Nephron progenitor cell (in vitro differentiated cells): ENCODE data around the gene AZGP1.
"Not testable (repeated sequence)": the region's sequence is repeated elsewhere in the genome, so short reads cannot be mapped to it uniquely, and the experiment has no call there.

ENCODE experiments used
- DNase-seq: peaks from one replicate; pipeline ENCODE4 v3.0.0; 2021
- H3K27ac Mint-ChIP-seq: 2 replicates; pipeline ENCODE4 v1.8.0; 2021; ENCODE audit warnings: mild to moderate bottlenecking, moderate library complexity, mixed read lengths
- H3K27me3 Mint-ChIP-seq: 2 replicates; pipeline ENCODE4 v1.8.0; 2021; ENCODE audit warnings: mild to moderate bottlenecking, low read depth, mixed read lengths; ENCODE audit not compliant: poor library complexity
- H3K36me3 Mint-ChIP-seq: 2 replicates; pipeline ENCODE4 v1.8.0; 2021; ENCODE audit warnings: low read depth, mixed read lengths
- H3K4me1 Mint-ChIP-seq: 2 replicates; pipeline ENCODE4 v1.8.0; 2021; ENCODE audit warnings: mixed read lengths
- H3K4me3 Mint-ChIP-seq: 2 replicates; pipeline ENCODE4 v1.8.0; 2021; ENCODE audit warnings: mild to moderate bottlenecking, moderate library complexity, mixed read lengths
- H3K9me3 Mint-ChIP-seq: 2 replicates; pipeline ENCODE4 v1.8.0; 2021; ENCODE audit warnings: mild to moderate bottlenecking, moderate library complexity, mixed read lengths
- TF ChIP-seq, protein P1 (sequence below): fragments of 200-600 bp; sonication (generic); IDR thresholded peaks from 2 replicates; pipeline ENCODE4 v1.5.0; 2021; ENCODE audit warnings: antibody characterized with exemption

AZGP1 gene

DNA sequence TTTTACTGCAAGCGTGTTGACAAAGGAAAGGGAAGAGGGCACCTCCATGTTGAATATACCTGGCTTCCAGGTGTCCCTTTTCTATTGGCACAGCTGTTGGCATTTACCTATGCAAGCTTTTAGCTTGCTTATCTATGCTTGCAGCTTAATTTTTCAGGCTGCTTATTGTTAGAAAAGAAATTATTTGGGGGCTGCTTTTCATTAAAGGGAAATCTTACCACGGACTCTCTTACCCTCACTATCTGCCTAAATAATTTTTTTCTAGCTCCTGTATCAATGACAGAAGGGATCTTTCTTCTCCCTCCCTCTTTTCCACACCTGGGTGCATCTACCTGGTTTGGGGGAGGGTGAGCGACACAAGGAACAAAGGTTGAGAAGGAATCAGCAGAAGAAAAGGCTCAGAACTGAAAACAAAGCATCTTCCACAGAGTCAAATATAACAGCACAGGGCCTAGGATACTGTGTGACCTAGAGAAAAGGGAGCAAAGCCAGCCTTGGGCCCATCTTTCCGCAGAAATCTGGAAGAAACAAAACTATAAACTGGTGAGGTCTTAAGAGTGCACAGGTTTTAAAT is 31.2 kb downstream of the AZGP1 start:
- TF ChIP-seq, protein P1, sequence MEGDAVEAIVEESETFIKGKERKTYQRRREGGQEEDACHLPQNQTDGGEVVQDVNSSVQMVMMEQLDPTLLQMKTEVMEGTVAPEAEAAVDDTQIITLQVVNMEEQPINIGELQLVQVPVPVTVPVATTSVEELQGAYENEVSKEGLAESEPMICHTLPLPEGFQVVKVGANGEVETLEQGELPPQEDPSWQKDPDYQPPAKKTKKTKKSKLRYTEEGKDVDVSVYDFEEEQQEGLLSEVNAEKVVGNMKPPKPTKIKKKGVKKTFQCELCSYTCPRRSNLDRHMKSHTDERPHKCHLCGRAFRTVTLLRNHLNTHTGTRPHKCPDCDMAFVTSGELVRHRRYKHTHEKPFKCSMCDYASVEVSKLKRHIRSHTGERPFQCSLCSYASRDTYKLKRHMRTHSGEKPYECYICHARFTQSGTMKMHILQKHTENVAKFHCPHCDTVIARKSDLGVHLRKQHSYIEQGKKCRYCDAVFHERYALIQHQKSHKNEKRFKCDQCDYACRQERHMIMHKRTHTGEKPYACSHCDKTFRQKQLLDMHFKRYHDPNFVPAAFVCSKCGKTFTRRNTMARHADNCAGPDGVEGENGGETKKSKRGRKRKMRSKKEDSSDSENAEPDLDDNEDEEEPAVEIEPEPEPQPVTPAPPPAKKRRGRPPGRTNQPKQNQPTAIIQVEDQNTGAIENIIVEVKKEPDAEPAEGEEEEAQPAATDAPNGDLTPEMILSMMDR: no peak
- H3K4me1 Mint-ChIP-seq: peaks cover 4% of the 10 kb centered on the region
- H3K27ac Mint-ChIP-seq: no peak overlapping the region
- DNase-seq: no peak
- peaks cover 14% of the 10 kb centered on the region for H3K27me3 Mint-ChIP-seq
- peaks cover 16% of the 10 kb centered on the region for H3K9me3 Mint-ChIP-seq
- H3K4me3 Mint-ChIP-seq: no peak overlapping the region
- H3K36me3 Mint-ChIP-seq: no peaks in the 10 kb centered on the region

DNA sequence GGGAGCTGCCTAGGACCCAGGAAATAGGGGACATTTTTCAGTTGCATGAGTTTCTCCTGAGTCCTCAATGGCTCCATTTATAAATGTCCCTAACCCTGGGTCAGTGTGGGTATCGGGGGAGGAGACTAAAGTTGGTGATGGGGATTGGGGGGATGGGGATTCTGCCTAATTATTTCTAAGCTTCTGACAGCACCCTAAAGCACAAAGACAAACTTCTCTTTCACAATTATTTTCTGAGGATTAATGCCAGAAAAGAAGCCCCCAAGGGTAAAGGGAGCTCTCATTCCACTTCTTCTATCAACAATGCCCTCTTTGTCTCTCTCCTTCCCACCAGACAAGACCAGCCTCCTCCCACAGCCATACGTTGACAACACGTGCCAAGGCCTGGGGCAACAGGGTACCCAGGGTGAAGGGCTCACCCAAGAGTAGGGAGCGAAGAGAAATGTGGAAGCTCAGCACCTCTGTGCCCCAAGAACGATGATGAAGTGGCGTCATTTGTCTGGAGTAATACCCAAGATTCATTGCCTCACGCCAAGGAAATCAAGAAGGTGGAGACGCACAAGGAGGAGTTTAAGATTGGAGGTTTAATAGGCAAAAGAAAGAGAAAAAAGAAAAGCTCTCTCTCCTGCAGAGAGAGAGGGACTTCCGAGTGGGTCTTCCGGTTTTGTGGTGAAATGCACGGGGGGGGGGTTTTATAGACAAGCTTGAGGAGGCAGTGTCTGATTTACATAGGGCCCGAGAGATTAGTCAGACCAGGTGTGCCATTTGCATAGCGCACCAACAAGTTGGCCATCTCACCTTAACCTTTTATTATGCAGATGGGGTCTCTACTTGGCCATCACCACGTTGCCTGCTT is 32.0 kb downstream of the AZGP1 start:
- Mint-ChIP-seq H3K4me1 (peaks cover 4% of the 10 kb centered on the region), H3K9me3 (peaks cover 16% of the 10 kb centered on the region), H3K27ac (no peak overlapping the region), H3K27me3 (peaks cover 14% of the 10 kb centered on the region), H3K36me3 (no peaks in the 10 kb centered on the region), H3K4me3 (no peak overlapping the region)
- TF ChIP-seq, protein P1: no peak
- no peak for DNase-seq

DNA sequence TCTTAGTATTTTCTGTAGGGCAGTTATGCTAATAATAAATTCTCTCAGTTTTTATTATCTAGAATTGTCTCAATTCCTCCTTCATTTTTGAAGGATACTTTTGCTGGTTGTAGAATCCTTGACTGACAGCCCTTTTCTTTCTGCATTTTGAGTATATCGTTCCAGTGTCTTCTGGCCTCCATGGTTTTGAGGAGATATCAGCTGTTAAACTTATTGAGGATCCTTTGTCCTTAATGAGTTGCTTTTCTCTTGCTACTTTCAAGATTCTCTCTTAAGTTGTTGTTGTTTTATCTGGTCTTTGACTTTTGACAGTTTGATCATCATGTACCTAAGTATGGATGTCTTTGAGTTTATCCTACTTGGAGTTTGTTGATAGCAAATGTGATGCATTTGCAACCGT is 37.5 kb downstream of the AZGP1 start:
- no peaks in the 10 kb centered on the region for H3K4me1 Mint-ChIP-seq
- H3K27ac Mint-ChIP-seq: no peak overlapping the region
- no peaks in the 10 kb centered on the region for H3K36me3 Mint-ChIP-seq
- H3K27me3 Mint-ChIP-seq: peaks cover 19% of the 10 kb centered on the region
- TF ChIP-seq, protein P1: no peak
- H3K4me3 Mint-ChIP-seq: no peak overlapping the region
- H3K9me3 Mint-ChIP-seq: peaks cover 24% of the 10 kb centered on the region
- no peak for DNase-seq

DNA sequence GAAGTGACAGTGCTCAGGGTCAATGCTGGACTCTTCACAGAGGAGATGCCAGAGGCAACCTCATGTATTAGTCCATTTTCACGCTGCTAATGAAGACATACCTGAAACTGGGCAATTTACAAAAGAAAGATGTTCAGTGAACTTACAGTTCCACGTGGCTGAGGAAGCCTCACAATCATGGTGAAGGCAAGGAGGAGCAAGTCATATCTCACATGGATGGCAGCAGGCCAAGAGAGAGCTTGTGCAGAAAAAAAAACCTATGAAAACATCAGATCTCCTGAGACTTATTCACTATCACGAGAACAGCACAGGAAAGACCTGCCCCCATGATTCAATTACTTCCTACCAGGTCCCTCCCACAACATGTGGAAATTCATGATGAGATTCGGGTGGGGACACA is 40.8 kb downstream of the AZGP1 start:
- not testable (repeated sequence) for H3K4me3 Mint-ChIP-seq, DNase-seq, H3K36me3 Mint-ChIP-seq, H3K27ac Mint-ChIP-seq, H3K4me1 Mint-ChIP-seq
- peaks cover 20% of the 10 kb centered on the region for H3K9me3 Mint-ChIP-seq
- H3K27me3 Mint-ChIP-seq: peaks cover 36% of the 10 kb centered on the region

DNA sequence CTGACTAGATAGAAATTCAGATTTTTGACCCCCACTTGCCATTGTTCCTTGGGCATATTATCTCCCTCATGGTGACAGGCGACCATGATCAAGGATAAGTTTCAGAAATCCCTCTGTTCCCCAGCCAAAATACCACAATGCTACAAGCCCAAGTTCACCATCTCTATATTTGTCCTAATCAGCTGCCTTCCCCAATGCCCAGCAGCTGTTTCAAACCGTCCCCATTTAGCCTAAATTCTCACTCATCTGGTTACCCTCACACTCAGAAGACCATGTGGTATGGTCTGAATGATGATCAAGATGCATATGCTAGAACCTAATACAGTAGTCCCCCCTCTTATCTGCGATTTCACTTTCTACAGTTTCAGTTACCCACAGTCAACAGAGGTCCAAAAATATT is 45.5 kb downstream of the AZGP1 start:
- Mint-ChIP-seq H3K9me3 (no peaks in the 10 kb centered on the region), H3K27me3 (peaks cover 65% of the 10 kb centered on the region), H3K4me3 (no peak overlapping the region), H3K27ac (no peak overlapping the region), H3K36me3 (no peaks in the 10 kb centered on the region), H3K4me1 (peaks cover 33% of the 10 kb centered on the region)
- TF ChIP-seq, protein P1: no peak
- no peak for DNase-seq

DNA sequence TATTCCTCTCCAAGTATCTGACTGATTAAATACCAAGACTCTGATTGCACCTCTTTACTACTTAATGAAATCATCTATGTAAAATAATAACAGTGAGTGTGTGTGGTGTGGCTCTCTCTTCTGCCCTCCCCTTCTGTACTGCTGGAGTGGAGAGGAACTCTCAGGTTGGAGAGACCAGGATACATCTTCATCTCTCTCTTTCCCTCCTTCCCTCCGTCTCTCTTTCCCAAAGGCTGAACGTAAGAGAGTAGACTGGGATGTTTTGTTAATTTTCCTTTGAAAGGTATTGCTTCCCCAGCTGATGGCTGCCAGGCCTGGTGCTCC is 46.1 kb downstream of the AZGP1 start:
- Mint-ChIP-seq H3K27me3 (peaks cover 69% of the 10 kb centered on the region), H3K4me3 (peak overlapping the region; percentile 73), H3K4me1 (peaks cover 33% of the 10 kb centered on the region), H3K9me3 (no peaks in the 10 kb centered on the region), H3K27ac (no peak overlapping the region), H3K36me3 (no peaks in the 10 kb centered on the region)
- DNase-seq: no peak
- TF ChIP-seq, protein P1: no peak
